NT2/D1 (cell line): Measurements from ENCODE around the gene TPGS1.

Experiments
- DNase-seq: peaks from one replicate; pipeline ENCODE4 v3.0.0-alpha.2; 2011; ENCODE audit warnings: low read depth, low spot score
- H3K27me3 ChIP-seq: 2 replicates; pipeline ENCODE4 v1.6.0; 2011; ENCODE audit warnings: mild to moderate bottlenecking; ENCODE audit not compliant: insufficient read length, insufficient read depth
- H3K36me3 ChIP-seq: 2 replicates; pipeline ENCODE4 v1.6.1; 2011; ENCODE audit warnings: mild to moderate bottlenecking, low read length, mixed read lengths; ENCODE audit not compliant: insufficient read depth, insufficient read length
- H3K4me1 ChIP-seq: 2 replicates; pipeline ENCODE4 v1.5.1; 2011; ENCODE audit not compliant: insufficient read depth, insufficient read length
- H3K4me3 ChIP-seq: 2 replicates; pipeline ENCODE4 v1.5.1; 2011; ENCODE audit warnings: low read depth; ENCODE audit not compliant: insufficient read length
- H3K9ac ChIP-seq: 2 replicates; pipeline ENCODE4 v1.6.0; 2011; ENCODE audit warnings: low read depth; ENCODE audit not compliant: insufficient read length
- H3K9me3 ChIP-seq: 2 replicates; pipeline ENCODE4 v1.5.1; 2011; ENCODE audit warnings: mild to moderate bottlenecking, low read length; ENCODE audit not compliant: insufficient read depth
- SUZ12 ChIP-seq: IDR thresholded peaks from 2 replicates; pipeline ENCODE4 v1.6.1; 2011; ENCODE audit not compliant: insufficient read length, insufficient read depth; ENCODE audit errors: extremely low read depth
- YY1 ChIP-seq: IDR thresholded peaks from 2 replicates; pipeline ENCODE4 v1.6.1; 2011; ENCODE audit not compliant: insufficient read length, insufficient read depth
- ZNF274 ChIP-seq: IDR thresholded peaks from 2 replicates; pipeline ENCODE4 v1.6.1; 2011; ENCODE audit warnings: mild to moderate bottlenecking, low read depth, low read length

TPGS1 gene

DNA sequence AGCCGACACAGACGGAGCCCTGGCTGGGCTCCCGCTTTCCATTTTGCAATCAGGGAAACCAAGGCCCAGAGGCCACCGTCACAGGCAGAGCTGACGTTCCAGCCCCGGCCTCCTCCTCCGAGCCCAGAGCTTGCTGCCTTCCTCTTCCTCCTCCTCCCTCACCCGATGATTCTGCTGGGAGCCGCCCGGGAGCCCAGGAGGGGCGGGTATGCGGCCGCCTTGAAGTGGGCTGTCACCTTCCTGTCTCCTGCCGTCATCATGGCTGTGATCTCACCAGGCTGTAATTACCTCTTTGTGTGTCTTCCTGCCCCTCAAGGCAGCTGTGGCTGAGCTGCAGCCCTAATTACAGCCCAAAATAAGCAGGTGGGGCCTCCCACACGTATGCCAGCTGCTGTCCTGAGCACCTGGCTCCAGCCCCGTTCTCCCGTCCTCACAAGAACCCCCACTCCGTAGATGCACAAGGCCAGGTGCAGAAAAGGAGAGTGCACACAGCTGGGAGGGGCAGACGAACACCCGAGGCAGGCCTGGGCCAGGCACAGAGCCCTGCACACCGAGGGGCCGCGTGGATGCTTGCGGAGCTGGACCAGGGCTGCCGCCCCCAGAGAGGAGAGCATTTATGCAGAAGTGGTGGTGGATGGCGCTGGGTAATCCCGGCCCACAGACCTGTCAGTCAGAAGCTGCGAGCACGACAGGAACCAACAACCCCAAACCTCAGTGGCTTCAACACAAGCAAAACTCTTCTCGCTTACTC, 4.0 kb downstream of the TPGS1 start:
- TF ChIP-seq SUZ12 (no peak), YY1 (no peak), ZNF274 (no peak)
- Histone ChIP-seq H3K4me3 (peak overlapping the region; percentile 21), H3K4me1 (peaks cover 27% of the 10 kb centered on the region), H3K9ac (peak overlapping the region; percentile 77), H3K9me3 (peaks cover 7% of the 10 kb centered on the region; the same call in 1 of the 2 replicates), H3K27me3 (no peaks in the 10 kb centered on the region), H3K36me3 (peaks cover 30% of the 10 kb centered on the region)
- no peak for DNase-seq

DNA sequence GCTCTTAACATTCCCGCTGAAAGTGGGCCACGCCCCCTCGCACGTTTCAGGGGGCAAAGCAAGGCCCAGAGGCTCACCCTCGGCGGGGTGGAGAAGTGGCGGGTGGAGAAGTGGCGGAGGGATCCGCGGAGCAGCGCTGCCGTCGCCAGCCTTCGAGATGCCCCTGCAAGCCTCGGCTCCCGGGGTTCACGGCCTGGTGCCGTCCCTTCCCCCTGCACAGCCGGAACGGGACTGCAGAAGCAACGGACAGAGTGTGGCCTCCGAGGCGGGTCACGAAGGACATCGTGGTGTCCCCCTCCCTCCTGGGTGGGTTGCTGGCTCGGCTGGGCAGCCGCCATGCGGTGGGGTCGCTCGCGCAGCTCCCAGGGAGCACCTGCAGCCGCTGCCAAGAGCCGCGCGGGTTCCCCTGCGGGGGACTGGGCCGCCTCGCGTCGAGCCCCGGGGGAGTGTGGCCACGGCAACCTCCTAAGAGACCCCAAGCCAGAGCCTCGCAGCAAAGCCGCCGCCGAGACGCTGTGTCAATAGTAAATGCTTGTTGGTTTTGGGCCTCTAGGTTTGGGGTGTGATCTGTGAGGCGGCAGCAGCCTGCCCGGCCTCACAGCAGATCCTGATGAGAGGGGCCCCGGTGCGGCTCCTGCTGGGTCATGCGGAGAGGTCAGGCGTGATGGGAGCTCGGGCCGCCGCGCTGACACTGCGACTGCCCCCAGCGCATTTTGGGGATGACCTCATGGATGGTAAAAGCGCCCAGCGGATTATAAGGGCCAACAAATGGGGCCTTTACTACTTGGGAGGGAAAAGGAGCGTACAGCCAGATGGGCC, 5.5 kb downstream of the TPGS1 start:
- Histone ChIP-seq H3K9ac (no peak overlapping the region), H3K36me3 (peaks cover 30% of the 10 kb centered on the region), H3K9me3 (peaks cover 7% of the 10 kb centered on the region; the same call in 1 of the 2 replicates), H3K27me3 (no peaks in the 10 kb centered on the region), H3K4me1 (peaks cover 27% of the 10 kb centered on the region), H3K4me3 (no peak overlapping the region)
- no peak for DNase-seq
- no peak for TF ChIP-seq ZNF274
- no peak for TF ChIP-seq YY1
- TF ChIP-seq SUZ12, result no peak

DNA sequence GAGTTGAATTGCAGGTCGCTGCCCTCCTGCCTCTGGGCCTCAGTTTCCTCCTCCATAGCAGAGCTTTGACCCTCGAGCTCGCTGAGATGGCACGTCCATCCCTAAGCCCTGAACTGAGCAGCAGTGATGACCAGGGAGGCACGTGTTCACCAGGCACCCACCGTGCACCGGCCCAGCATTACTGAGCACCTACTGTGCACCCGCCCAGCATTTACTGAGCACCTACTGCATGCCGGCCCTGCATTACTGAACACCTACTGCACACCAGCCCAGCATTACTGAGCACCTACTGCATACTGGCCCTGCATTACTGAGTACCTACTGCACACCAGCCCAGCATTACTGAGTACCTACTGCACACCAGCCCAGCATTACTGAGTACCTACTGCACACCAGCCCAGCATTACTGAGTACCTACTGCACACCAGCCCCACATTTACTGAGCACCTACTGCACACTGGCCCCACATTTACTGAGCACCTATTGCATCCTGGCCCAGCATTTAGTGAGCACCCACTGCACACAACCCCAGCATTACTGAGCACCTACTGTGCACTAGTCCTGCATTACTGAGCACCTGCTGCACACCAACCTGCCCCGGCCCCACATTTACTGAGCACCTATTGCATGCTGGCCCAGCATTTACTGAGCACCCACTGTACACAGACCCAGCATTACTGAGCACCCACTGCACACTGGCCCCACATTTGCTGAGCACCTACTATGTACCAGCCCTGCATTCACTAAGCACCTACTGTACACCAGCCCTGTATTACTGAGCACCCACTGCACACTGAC, 6.3 kb downstream of the TPGS1 start:
- Histone ChIP-seq H3K9ac (no peak overlapping the region), H3K9me3 (peaks cover 7% of the 10 kb centered on the region; the same call in 1 of the 2 replicates), H3K4me3 (no peak overlapping the region), H3K36me3 (peaks cover 30% of the 10 kb centered on the region), H3K4me1 (peaks cover 22% of the 10 kb centered on the region), H3K27me3 (no peaks in the 10 kb centered on the region)
- TF ChIP-seq YY1, result no peak
- TF ChIP-seq ZNF274, result no peak
- TF ChIP-seq SUZ12, result no peak
- DNase-seq, result no peak

DNA sequence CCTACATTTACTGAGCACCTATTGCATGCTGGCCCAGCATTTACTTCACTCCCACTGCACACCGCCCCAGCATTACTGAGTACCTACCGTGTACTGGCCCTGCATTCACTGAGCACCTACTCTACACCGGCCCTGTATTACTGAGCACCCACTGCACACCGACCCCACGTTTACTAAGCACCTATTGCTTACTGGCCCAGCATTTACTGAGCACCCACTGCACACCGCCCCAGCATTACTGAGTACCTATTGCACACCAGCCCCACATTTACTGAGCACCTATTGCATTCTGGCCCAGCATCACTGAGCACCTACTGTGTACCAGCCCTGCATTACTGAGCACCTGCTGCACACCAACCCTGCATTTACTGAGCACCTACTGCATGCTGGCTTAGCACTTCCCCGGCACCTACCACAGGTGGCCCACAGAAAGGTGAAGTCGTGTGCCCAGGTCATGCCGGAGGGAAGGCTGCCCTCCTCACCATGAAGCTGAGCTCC, 6.9 kb downstream of the TPGS1 start:
- H3K36me3 ChIP-seq, result peaks cover 24% of the 10 kb centered on the region
- DNase-seq, result no peak
- TF ChIP-seq ZNF274 (no peak), YY1 (no peak), SUZ12 (no peak)
- no peak overlapping the region for H3K4me3 ChIP-seq
- H3K9ac ChIP-seq, result no peak overlapping the region
- H3K9me3 ChIP-seq, result peaks cover 7% of the 10 kb centered on the region; the same call in 1 of the 2 replicates
- H3K27me3 ChIP-seq, result no peaks in the 10 kb centered on the region
- H3K4me1 ChIP-seq, result peaks cover 21% of the 10 kb centered on the region

DNA sequence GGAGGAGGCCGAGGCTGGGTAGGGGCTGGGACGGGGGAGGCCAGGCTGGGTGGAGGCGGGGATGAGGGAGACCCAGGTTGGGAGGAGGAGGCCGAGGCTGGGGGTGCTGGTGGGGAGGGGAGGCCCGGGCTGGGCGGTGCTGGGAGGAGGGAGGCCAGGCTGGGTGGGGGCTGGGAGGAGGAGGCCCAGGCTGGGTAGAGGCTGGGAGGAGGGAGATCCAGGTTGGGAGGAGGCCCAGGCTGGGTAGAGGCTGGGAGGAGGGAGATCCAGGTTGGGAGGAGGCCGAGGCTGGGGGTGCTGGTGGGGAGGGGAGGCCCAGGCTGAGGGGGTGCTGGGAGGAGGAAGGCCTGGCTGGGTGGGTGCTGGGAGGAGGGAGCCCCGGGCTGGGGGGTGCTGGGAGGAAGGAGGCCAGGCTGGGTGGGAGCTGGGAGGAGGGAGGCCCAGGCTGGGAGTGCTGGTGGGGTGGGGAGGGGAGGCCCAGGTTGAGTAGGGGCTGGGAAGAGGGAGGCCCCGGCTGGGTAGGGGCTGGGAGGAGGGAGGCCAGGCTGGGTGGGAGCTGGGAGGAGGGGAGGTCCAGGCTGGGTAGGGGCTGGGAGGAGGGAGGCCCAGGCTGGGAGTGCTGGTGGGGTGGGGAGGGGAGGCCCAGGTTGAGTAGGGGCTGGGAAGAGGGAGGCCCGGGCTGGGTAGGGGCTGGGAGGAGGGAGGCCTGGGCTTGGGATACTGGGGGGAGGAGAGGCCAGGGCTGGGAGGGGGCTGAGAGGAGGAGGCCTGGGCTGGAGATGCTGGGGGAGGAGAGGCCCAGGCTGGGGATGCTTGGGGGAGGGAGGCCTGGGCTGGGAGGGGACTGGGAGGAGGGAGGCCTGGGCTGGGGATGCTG, 10.7 kb downstream of the TPGS1 start:
- no peaks in the 10 kb centered on the region for H3K27me3 ChIP-seq
- H3K36me3 ChIP-seq, result peaks cover 25% of the 10 kb centered on the region
- no peak for DNase-seq
- peaks cover 3% of the 10 kb centered on the region for H3K4me1 ChIP-seq
- no peak overlapping the region for H3K4me3 ChIP-seq
- H3K9ac ChIP-seq, result no peak overlapping the region
- H3K9me3 ChIP-seq, result peaks cover 37% of the 10 kb centered on the region
- TF ChIP-seq ZNF274 (no peak), YY1 (no peak), SUZ12 (no peak)

DNA sequence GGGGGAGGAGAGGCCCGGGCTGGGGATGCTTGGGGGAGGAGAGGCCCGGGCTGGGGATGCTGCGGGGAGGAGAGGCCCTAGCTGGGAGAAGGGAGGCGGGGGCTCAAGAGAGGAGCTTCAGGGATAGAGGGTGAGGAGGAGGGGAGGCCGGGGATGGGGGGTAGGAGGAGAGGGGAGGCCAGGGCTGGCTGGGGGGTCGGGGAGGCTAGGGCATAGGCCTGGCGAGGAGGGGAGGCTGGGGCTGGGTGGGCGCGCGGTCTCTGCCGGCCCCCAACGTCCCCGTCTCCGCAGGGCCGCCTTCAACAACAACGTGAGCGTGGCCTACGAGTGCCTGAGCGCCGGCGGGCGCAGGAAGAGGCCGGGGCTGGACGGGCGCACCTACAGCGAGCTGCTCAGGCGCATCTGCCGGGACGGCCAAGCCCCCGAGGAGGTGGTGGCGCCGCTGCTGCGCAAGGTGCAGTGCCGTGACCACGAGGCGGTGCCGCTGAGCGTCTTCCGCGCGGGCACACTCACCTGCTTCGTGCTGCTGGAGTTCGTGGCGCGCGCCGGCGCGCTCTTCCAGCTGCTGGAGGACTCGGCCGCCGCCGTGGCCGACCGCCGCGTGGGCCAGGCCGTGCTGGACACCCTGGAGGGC, 11.4 kb downstream of the TPGS1 start:
- H3K36me3 ChIP-seq, result peaks cover 18% of the 10 kb centered on the region
- H3K9me3 ChIP-seq, result peaks cover 40% of the 10 kb centered on the region
- no peak for TF ChIP-seq SUZ12
- no peak for TF ChIP-seq YY1
- no peak for TF ChIP-seq ZNF274
- H3K4me1 ChIP-seq, result peaks cover 3% of the 10 kb centered on the region
- H3K4me3 ChIP-seq, result peak overlapping the region; percentile 18
- H3K9ac ChIP-seq, result peak overlapping the region; percentile 56
- no peaks in the 10 kb centered on the region for H3K27me3 ChIP-seq
- DNase-seq, result no peak
